Measurements from ENCODE around the gene CXCR6.

Gene CXCR6

GRCh38 chr3:45943207-45943846, at the start of gene CXCR6:
Gene CXCR6 (plus strand): TSS chr3:45943464. CDS start chr3:45946482, 3,018 bp downstream.
- DNase-seq = no peak

- DNase-seq = no peak
These were observed 49.2 kb upstream of the CXCR6 start for GRCh38 chr3:45894015-45894414.

- DNase-seq = peak; percentile 13
These were observed 47.4 kb upstream of the CXCR6 start for GRCh38 chr3:45895686-45896468.

GRCh38 chr3:45896956-45897355, 46.3 kb upstream of the CXCR6 start:
- DNase-seq = no peak

- DNase-seq = no peak
These were observed 38.3 kb upstream of the CXCR6 start for GRCh38 chr3:45904931-45905330.

- DNase-seq = no peak
These were observed 37.5 kb upstream of the CXCR6 start for GRCh38 chr3:45905755-45906154.

GRCh38 chr3:45906681-45907407, 36.4 kb upstream of the CXCR6 start:
- DNase-seq = peak; percentile 7

GRCh38 chr3:45907769-45908705, 35.2 kb upstream of the CXCR6 start:
- DNase-seq = peak; percentile 6

- no peak for DNase-seq
These were observed 34.5 kb upstream of the CXCR6 start for GRCh38 chr3:45908761-45909160.

GRCh38 chr3:45909542-45909941, 33.7 kb upstream of the CXCR6 start:
- no peak for DNase-seq

- no peak for DNase-seq
These were observed 32.4 kb upstream of the CXCR6 start for GRCh38 chr3:45910892-45911291.

- no peak for DNase-seq
These were observed 31.6 kb upstream of the CXCR6 start for GRCh38 chr3:45911511-45912226.

- DNase-seq = no peak
These were observed 30.8 kb upstream of the CXCR6 start for GRCh38 chr3:45912435-45912834.

- no peak for DNase-seq
These were observed 28.8 kb upstream of the CXCR6 start for GRCh38 chr3:45914362-45915058.

GRCh38 chr3:45915059-45915439, 28.2 kb upstream of the CXCR6 start:
- no peak for DNase-seq

GRCh38 chr3:45915518-45916231, 27.6 kb upstream of the CXCR6 start:
- no peak for DNase-seq

- DNase-seq = no peak
These were observed 25.9 kb upstream of the CXCR6 start for GRCh38 chr3:45917146-45917898.

GRCh38 chr3:45921158-45922038, 21.9 kb upstream of the CXCR6 start:
- DNase-seq = no peak

GRCh38 chr3:45922039-45922326, 21.3 kb upstream of the CXCR6 start:
- no peak for DNase-seq

All from hematopoietic multipotent progenitor cell treated with erythropoietin and hydrocortisone succinate and interleukin-3 and kit ligand, for 6 days (in vitro differentiated cells).